HG03108 (cell line): ENCODE data around the gene TCL1A.
"Not testable (repeated sequence)": the region's sequence is repeated elsewhere in the genome, so short reads cannot be mapped to it uniquely, and the experiment has no call there.

Source experiments
- ATAC-seq: cut with Tn5 transposase; IDR thresholded peaks from one replicate; pipeline ENCODE4 v1.9.1; 2021; ENCODE audit warnings: moderate library complexity; ENCODE audit not compliant: unreplicated experiment

Gene TCL1A, protein sequence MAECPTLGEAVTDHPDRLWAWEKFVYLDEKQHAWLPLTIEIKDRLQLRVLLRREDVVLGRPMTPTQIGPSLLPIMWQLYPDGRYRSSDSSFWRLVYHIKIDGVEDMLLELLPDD

GRCh38 chr14:95713596-95714371, at the start of gene TCL1A:
Gene TCL1A (minus strand): TSS chr14:95714125. CDS start chr14:95714066, 59 bp downstream.
- peak; percentile 79 for ATAC-seq

- not testable (repeated sequence) for ATAC-seq
Observed at GRCh38 chr14:95763032-95763431, 49.1 kb upstream of the TCL1A start.

- ATAC-seq = no peak
Observed at GRCh38 chr14:95761436-95761835, 47.5 kb upstream of the TCL1A start.

- no peak for ATAC-seq
Observed at GRCh38 chr14:95760596-95760995, 46.7 kb upstream of the TCL1A start.

DNA sequence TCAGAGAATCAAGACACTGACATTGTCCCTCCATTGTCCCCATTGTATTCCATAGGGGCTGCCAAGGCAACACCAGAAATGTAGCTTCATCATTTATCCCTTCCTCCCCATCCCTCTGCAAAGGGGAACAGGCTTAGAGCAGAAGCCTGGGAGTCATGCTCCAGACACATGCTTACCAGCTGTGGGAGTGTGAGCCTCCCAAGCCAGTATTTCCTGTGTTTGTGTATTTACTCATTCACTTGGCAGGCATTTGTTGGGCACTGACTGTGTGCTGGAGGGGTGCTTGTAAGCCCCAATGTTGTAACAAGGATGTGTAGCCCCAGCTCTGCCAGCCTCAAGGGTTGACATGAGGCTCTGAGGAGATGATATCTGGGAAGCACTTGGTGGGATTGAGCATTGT, 46.0 kb upstream of the TCL1A start:
- no peak for ATAC-seq

GRCh38 chr14:95758331-95758730, 44.4 kb upstream of the TCL1A start:
- ATAC-seq = no peak

DNA sequence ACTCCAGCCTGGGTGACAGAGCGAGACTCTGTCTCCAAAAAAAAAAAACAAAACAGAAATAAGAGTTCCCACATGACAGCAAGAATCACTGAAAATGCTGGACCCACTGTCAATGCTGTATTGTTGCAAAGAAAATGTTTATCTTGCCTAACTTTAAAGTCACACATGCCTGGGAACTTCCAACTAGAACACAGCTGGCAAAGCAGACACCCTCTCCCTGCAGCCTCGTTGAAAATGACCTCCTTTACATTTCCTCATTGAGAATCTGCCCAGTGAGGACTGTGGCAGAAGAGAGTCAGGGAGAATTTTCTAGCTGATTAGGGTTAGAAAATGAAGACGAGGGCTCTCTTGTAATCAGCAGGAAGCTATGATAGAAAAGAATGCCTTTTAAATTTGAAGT, 42.8 kb upstream of the TCL1A start:
- no peak for ATAC-seq

DNA sequence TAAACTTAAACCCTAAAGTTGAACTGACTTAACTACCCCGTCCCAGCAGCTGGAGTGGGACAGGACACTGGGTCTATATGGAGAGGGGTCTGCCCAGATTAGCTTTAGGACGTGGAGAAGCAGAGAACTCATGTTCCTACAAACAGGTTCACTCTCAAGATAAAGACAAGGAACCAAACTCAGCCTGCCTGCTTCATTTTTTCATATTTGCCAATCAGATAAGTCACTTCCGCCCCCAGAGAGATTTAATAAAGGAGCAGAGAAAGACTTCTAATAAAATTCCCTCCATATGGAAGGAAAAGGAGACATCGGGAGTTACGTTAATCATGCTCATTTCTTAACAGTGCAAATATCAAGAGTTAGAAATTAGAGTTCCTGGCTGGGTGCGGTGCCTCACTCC, 42.2 kb upstream of the TCL1A start:
- no peak for ATAC-seq

- ATAC-seq = no peak
Observed at GRCh38 chr14:95741781-95742180, 27.9 kb upstream of the TCL1A start.

DNA sequence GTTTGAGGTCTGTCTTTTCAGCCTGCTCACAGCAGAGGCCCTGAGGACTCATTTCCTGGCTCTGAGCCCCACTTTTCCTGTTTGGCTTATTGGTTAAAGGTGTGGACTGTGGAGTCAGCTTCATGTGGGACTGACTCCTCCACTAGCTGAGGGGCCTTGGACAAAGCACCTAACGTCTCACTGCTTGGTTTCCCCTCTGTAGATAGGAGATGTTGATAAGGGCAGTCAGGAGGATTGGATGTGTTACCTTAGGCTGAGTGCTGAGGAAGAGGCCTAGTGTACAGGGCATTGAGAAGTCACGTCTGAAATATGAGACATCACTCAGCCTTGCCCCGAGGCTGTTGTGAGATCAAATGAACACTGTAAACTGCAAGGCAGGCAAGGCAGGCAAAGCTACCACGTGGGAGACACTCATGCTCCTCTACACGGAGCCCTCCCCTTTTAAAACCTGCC, 27.1 kb upstream of the TCL1A start:
- ATAC-seq = no peak

DNA sequence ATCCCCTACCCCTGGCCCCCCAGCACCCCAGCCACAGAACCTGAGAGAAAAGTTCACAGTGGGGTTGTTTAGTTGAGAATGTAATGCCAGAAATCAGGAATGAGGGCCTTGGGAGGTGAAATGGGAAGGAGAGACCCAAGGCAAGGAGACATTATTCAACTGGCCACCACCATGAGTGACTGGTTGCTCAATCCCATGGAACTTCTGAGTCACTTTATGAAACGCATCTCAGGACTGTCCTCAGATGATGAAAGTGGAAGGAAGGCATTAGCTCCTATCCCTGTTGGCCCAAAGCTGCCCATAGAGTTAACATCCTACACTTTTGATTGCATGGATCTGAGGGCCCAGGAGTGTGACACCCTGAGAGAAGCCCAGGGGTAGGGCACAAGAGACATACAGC, 25.4 kb upstream of the TCL1A start:
- no peak for ATAC-seq

DNA sequence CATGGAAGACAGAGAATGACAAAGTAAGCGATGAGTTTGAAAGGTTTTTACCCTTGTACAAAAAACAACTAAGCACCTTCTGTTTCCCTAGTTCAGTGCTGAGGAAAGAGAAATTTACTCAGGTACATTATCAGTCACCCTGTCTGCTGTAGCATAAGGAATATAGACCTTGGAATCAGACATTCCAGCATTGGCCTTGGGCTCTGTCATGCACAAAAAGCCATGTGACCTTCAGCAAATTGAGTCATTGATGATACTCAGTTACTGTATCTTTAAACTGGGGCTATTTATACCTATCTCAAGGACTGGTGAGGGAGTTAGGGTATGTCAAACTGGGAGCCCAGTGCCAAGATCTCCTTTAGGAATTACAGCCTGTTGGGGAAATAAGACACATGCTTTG, 19.3 kb upstream of the TCL1A start:
- no peak for ATAC-seq

GRCh38 chr14:95730126-95730525, 16.2 kb upstream of the TCL1A start:
- no peak for ATAC-seq

DNA sequence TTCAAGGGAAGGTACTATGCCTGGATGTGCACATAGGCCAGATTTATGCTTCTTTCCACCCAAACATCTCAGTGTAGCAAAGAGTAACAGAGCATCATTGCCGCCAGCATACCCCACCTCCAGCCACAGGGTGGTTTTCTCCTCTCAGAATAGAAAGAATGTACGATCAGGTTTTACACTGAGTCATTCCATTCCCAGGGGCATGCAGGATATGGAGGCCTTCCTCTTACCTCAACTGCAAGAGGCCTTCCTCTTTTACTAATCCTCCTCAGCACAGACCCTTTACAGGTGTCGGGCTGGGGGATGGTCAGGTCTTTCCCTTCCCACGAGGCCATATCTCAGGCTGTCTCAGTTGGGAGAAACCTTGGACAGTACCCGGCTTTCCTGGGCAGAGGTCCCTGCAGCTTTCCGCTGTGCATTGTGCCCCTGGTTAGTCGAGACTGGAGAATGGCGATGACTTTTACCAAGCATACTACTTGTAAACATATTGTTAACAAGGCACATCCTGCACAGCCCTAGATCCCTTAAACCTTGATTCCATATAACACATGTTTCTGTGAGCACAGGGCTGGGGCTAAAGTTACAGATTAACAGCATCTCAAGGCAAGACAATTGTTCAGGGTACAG, 15.6 kb upstream of the TCL1A start:
- not testable (repeated sequence) for ATAC-seq

DNA sequence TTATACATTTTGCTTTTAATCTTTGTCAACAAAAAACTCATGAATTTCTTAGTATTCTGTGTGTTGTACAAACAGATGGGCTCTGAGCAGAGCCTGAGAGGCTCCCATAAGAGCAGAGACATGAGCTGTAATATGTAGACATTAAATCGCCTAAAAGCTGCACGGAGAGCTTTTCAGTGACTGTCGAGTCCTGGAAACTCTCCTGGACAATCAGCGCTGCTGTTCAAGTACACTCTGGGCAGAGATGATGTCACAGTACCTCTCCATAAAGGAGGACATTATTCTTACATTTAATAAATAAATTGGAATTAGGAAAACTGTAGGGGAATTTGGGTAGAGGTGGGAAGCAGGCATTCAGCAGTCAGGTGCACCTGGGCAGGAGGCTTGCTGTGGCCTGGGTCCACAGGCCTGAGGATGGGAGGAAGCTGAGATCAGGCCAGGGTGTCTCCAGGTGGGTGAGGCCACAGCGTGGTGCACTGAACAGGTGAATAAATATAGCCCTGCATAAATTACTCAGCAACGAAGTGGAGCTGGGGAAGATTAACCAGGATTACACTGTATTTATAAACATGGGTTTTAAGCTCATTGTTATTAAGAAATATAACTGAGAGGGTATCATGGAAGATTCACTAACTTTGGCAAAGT, 13.3 kb upstream of the TCL1A start:
- ATAC-seq = no peak

- peak; percentile 82 for ATAC-seq
Observed at GRCh38 chr14:95725685-95726336, 11.9 kb upstream of the TCL1A start.

DNA sequence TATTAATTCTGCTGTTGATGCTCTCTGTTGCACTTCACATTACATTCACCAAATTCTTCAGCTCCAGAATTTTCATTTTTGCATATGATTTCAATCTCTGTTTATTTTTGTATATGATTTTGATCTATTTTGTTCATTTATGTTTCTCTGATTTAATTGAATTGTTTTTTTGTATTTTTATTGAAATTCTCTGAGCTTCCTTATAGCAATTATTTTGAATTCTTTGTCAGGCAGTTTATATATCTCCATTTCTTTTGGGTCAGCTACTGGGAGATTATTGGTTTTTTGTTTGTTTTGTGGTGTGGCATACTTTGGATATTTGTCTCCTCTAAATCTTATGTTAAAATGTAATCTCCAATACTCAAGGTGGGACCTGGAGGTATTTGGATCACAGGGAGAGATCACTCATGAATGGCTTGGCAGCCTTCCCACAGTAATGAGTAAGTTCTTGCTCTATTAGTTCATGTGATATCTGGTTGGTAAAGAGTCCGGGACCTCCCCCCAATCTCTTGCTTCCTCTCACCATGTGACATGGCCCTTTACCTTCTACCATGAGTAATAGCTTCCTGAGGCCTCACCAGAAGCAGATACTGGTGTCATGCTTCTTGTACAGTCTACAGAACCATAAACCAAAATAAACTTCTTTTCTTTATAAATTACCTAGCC, 8.7 kb upstream of the TCL1A start:
- no peak for ATAC-seq

DNA sequence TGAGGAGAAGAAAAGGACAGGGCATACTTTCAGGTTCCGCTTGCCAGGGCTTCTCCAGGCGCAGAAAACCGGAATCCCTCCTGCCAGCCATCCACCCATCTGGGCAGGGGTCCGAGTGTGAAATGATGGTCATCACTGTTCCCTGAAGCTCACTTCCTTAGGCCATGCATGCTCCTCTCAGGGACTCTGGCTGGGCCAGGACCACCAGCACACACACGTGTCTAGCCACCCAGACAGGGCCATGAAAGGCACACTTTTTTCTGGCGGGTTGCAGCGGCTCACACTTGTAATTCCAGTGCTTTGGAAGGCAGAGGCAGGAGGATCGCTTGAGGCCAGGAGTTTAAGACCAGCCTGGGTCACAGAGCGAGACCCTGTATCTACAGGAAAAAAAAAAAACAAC, 1.5 kb downstream of the TCL1A start:
- ATAC-seq = no peak

DNA sequence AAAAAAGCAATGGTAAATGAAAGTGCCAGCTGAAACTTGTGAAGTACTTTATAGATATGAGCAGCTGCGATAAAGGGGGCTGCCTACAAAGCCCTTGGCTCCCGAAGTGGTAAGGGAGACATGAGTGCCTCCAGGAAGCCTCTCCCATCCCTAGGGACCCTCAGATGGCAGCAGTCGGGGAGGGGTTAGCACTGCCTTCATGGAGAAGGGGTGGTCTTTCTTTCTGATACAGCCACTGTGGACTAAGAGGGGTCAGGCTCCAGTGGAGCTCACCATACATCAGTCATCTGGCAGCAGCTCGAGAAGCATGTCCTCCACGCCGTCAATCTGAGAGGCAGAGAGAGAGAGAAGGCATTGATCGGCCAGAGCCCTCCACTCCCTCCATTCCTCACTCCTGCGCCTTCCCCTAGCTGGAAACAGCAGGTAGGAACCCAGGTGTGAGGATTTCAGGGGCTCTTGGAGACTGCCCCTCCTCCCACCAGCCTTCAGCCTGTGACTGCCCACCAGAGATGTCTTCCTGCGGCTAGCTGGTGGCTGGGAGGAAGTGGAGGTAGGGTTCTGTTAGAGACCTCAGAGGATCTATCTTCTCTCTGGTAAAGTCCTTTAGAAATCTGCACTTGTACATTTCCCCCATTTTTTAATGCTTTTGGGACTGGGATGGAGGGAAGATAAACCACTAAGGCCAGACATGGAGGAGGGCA, 2.3 kb downstream of the TCL1A start:
- no peak for ATAC-seq

- no peak for ATAC-seq
Observed at GRCh38 chr14:95710106-95710505, 3.8 kb downstream of the TCL1A start.
